WI38 (cell line): ENCODE data around the gene PHACTR3.

ENCODE experiments used
- H3K4me3 ChIP-seq: 2 replicates; pipeline ENCODE4 v1.5.1; 2011; ENCODE audit warnings: low read depth, mild to moderate bottlenecking, control low read depth, low read length
- TF ChIP-seq, protein P1 (sequence below): IDR thresholded peaks from 2 replicates; pipeline ENCODE4 v1.5.1; 2012; ENCODE audit warnings: low read depth, mild to moderate bottlenecking, control low read depth, low read length

PHACTR3 gene

GRCh38 chr20:59774204-59774641, 169.9 kb downstream of the PHACTR3 start:
- H3K4me3 ChIP-seq: no peak overlapping the region
- TF ChIP-seq, protein P1, sequence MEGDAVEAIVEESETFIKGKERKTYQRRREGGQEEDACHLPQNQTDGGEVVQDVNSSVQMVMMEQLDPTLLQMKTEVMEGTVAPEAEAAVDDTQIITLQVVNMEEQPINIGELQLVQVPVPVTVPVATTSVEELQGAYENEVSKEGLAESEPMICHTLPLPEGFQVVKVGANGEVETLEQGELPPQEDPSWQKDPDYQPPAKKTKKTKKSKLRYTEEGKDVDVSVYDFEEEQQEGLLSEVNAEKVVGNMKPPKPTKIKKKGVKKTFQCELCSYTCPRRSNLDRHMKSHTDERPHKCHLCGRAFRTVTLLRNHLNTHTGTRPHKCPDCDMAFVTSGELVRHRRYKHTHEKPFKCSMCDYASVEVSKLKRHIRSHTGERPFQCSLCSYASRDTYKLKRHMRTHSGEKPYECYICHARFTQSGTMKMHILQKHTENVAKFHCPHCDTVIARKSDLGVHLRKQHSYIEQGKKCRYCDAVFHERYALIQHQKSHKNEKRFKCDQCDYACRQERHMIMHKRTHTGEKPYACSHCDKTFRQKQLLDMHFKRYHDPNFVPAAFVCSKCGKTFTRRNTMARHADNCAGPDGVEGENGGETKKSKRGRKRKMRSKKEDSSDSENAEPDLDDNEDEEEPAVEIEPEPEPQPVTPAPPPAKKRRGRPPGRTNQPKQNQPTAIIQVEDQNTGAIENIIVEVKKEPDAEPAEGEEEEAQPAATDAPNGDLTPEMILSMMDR: no peak

DNA sequence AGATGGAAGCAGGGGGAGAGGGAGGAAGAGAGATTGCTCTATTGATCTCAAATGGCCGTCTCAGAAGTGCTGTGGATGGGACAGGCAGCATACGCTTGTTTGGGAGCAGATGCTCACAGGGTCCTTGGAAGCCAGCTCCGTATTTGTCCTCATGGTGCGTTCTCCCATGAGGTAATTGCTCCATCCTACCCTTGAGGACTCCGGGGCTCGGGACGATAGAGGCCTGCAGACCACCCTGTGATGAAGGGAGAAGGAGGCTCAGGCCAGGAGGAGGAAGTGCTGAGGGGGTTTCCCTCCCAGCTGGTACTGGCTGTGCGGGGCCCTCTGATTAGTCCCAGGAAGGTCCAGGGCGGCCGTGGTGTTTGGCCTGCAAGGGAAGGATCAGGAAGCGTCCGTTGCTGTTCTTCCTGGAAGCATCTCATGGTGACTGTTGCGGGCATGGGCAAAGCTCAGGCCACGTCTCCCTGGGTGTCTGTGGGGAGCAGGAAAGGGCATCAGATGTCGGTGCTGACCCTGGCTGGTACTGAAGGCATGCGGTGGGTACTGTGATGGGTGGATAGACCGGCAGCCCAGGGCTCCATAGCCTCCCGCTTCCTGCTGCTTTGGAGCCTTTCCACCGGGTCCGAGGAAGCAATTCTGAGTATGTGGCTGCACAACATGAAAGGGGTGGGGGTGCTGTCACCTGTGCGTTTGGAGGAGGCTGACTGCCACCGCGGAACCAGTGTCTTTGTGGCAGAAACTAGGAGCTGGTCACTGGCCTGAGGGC, 170.8 kb downstream of the PHACTR3 start:
- TF ChIP-seq, protein P1: no peak
- no peak overlapping the region for H3K4me3 ChIP-seq

DNA sequence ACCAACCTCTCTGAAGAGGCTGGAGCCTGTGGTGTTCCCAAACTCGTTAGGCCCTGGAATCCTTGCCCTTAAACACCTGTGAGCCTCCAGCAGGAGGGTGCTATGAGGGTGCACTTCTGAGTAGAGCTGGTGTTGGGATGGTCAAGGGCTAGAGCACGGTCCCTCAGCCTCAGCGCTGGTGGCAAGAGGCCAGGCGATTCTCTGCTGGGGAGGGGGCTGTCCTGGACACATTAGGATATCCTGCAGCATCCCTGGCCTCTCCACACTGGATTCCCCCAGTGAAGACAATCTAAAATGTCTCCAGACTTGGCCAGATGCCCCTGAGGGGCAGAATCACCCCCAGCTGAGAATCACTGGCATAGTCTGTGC, 171.3 kb downstream of the PHACTR3 start:
- no peak overlapping the region for H3K4me3 ChIP-seq
- TF ChIP-seq, protein P1: no peak

GRCh38 chr20:59776059-59776603, 171.8 kb downstream of the PHACTR3 start:
- TF ChIP-seq, protein P1: no peak
- no peak overlapping the region for H3K4me3 ChIP-seq

GRCh38 chr20:59776626-59777330, 172.4 kb downstream of the PHACTR3 start:
- TF ChIP-seq, protein P1: no peak
- H3K4me3 ChIP-seq: no peak overlapping the region

GRCh38 chr20:59777331-59777725, 173.0 kb downstream of the PHACTR3 start:
- TF ChIP-seq, protein P1: no peak
- H3K4me3 ChIP-seq: no peak overlapping the region
